ENCODE data around the gene LIMK2.
A peak's percentile ranks its signal among the peaks of the same experiment; 100 is the strongest.

LIMK2 gene

GRCh38 chr22:31275576-31275975 lies 63.5 kb downstream of the LIMK2 start:
- DNase-seq, result no peak

DNA sequence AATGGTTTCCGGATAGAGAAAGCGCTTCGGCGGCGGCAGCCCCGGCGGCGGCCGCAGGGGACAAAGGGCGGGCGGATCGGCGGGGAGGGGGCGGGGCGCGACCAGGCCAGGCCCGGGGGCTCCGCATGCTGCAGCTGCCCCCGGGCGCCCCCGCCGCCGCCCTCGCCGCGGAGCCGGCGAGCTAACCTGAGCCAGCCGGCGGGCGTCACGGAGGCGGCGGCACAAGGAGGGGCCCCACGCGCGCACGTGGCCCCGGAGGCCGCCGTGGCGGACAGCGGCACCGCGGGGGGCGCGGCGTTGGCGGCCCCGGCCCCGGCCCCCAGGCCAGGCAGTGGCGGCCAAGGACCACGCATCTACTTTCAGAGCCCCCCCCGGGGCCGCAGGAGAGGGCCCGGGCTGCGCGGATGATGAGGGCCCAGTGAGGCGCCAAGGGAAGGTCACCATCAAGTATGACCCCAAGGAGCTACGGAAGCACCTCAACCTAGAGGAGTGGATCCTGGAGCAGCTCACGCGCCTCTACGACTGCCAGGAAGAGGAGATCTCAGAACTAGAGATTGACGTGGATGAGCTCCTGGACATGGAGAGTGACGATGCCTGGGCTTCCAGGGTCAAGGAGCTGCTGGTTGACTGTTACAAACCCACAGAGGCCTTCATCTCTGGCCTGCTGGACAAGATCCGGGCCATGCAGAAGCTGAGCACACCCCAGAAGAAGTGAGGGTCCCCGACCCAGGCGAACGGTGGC lies 64.5 kb downstream of the LIMK2 start:
- no peak for DNase-seq

DNA sequence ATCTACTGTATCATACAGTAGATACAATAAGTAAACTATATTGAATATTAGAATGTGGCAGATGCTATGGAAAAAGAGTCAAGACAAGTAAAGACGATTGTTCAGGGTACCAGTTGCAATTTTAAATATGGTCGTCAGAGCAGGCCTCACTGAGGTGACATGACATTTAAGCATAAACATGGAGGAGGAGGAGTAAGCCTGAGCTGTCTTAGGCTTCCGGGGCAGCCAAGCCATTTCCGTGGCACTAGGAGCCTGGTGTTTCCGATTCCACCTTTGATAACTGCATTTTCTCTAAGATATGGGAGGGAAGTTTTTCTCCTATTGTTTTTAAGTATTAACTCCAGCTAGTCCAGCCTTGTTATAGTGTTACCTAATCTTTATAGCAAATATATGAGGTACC lies 65.6 kb downstream of the LIMK2 start:
- no peak for DNase-seq

DNA sequence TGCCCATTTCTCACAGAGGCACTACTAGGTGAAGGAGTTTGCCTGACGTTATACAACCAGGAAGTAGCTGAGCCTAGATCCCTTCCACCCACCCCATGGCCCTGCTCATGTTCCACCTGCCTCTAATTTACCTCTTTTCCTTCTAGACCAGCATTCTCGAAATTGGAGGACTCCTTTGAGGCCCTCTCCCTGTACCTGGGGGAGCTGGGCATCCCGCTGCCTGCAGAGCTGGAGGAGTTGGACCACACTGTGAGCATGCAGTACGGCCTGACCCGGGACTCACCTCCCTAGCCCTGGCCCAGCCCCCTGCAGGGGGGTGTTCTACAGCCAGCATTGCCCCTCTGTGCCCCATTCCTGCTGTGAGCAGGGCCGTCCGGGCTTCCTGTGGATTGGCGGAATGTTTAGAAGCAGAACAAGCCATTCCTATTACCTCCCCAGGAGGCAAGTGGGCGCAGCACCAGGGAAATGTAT lies 66.1 kb downstream of the LIMK2 start:
- DNase-seq, result no peak

DNA sequence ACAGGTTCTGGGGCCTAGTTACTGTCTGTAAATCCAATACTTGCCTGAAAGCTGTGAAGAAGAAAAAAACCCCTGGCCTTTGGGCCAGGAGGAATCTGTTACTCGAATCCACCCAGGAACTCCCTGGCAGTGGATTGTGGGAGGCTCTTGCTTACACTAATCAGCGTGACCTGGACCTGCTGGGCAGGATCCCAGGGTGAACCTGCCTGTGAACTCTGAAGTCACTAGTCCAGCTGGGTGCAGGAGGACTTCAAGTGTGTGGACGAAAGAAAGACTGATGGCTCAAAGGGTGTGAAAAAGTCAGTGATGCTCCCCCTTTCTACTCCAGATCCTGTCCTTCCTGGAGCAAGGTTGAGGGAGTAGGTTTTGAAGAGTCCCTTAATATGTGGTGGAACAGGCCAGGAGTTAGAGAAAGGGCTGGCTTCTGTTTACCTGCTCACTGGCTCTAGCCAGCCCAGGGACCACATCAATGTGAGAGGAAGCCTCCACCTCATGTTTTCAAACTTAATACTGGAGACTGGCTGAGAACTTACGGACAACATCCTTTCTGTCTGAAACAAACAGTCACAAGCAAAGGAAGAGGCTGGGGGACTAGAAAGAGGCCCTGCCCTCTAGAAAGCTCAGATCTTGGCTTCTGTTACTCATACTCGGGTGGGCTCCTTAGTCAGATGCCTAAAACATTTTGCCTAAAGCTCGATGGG lies 66.7 kb downstream of the LIMK2 start:
- DNase-seq, result no peak

DNA sequence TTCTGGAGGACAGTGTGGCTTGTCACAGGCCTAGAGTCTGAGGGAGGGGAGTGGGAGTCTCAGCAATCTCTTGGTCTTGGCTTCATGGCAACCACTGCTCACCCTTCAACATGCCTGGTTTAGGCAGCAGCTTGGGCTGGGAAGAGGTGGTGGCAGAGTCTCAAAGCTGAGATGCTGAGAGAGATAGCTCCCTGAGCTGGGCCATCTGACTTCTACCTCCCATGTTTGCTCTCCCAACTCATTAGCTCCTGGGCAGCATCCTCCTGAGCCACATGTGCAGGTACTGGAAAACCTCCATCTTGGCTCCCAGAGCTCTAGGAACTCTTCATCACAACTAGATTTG lies 67.2 kb downstream of the LIMK2 start:
- no peak for DNase-seq

DNA sequence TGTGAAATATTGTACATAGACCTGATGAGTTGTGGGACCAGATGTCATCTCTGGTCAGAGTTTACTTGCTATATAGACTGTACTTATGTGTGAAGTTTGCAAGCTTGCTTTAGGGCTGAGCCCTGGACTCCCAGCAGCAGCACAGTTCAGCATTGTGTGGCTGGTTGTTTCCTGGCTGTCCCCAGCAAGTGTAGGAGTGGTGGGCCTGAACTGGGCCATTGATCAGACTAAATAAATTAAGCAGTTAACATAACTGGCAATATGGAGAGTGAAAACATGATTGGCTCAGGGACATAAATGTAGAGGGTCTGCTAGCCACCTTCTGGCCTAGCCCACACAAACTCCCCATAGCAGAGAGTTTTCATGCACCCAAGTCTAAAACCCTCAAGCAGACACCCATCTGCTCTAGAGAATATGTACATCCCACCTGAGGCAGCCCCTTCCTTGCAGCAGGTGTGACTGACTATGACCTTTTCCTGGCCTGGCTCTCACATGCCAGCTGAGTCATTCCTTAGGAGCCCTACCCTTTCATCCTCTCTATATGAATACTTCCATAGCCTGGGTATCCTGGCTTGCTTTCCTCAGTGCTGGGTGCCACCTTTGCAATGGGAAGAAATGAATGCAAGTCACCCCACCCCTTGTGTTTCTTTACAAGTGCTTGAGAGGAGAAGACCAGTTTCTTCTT lies 67.9 kb downstream of the LIMK2 start:
- DNase-seq, result no peak

- no peak for DNase-seq
Observed at GRCh38 chr22:31281733-31282132, 69.6 kb downstream of the LIMK2 start.

DNA sequence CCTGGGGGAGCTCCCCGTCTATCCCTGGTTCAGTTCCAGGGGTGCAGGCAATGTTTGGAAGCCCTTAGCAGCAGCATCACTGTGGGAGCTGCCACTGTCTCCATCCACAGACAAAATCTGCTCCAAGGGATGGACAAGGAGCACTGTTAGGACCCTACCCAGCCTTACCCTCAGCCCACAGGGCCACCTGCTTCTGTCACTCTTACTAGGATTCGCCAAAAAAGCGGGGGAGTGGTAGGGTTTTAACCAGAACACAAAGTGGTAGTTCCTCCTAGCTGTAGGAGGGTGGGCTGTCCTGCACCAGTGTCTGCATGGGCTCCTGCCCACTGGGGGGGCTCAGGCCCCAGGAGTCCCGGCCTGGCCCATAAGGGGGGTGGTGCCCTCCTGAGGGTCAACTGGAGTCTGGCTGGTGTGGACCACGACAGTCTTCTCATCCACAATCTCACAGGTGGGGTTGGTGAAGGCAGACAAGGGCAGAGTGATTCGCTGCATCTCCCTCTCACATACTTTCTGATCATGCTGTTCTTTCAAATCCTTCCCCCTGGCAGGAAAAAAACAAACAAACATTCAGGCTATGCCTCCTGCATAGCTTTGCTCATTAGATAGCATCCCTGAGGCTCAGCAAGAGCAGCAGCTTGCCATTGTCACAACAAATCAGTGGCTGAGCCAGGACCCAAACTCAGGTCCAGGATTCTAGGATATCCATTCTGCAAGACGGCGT lies 70.8 kb downstream of the LIMK2 start:
- no peak for DNase-seq

- DNase-seq, result no peak
Observed at GRCh38 chr22:31284281-31285155, 72.4 kb downstream of the LIMK2 start.

DNA sequence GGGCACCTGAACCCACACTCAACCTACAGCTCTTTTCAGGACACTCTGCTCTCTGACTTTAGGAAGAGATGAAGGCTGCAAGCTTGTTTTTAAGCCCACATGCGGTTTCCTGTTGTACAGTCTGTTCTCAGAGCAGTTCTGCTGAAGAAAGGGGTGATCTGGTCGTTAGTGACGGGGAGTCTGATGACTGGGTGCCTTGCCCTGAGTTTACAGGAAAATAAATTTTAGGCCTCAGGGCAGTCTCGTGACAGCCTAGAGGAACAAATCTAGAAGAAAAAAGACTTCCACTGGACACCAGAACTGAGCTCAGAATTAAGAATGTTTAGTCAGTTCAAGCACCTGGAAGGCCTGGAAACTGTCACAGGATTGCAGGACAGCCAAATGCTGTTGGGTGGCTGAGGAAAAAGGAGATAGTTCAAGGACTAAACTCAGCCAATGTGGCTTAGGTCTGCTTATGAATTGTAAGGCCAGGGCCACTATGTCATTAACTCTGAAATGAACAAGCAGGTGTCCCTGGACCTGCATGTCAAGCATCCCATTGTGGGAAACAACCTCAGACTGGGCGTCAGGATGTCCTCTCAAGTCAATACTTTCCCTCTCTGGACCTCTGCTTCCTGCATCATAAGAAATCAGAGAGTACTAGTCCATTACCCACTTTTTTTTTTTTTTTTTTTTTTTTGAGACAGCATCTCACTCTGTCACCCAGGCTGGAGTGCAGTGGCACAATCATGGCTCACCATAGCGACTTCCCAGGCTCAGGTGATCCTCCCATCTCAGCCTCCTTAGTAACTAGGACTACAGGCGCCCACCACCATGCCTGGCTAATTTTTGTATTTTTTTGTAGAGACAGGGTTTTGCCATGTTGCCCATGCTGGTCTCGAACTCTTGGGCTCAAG lies 74.5 kb downstream of the LIMK2 start:
- DNase-seq, result peak in 1 of 2 donors; percentile 85

- peak in 1 of 2 donors; percentile 27 for DNase-seq
Observed at GRCh38 chr22:31287818-31288495, 75.9 kb downstream of the LIMK2 start.

DNA sequence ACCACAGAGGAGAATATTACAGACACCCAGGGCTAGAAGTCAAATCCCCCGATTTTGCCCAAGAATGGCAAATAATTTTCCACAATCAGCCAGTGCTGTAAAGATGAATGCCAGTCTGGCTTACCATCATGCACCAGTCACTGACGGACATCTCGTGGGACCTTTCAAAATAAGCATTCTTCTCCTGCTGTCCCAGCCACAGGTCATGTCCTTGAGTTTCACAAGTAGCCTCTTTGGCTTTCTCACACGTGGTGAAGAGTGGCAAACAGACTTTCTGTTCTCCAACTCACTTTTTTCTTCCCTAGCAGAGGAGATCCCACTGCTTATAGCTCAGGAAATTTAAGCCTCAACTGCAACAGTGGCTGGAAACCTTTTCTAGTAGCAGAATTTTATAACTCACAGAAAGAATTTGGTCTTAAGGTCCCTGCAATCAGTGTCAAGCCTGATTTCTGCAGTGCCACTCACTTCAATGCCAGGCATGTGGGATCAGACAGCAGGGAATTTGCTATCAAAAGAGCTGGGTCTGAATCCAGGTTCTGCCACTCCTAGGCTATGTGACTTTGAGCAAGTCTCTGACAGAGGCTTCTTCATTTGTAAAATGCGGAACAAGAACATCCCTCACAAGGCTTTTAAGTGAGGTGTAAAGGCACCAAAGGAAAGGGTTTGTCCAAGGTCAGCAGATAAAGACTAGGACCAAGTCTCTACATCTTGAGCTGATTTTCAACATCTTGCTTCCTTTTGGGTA lies 76.6 kb downstream of the LIMK2 start:
- DNase-seq, result no peak

- DNase-seq, result no peak
Observed at GRCh38 chr22:31289344-31289743, 77.2 kb downstream of the LIMK2 start.

DNA sequence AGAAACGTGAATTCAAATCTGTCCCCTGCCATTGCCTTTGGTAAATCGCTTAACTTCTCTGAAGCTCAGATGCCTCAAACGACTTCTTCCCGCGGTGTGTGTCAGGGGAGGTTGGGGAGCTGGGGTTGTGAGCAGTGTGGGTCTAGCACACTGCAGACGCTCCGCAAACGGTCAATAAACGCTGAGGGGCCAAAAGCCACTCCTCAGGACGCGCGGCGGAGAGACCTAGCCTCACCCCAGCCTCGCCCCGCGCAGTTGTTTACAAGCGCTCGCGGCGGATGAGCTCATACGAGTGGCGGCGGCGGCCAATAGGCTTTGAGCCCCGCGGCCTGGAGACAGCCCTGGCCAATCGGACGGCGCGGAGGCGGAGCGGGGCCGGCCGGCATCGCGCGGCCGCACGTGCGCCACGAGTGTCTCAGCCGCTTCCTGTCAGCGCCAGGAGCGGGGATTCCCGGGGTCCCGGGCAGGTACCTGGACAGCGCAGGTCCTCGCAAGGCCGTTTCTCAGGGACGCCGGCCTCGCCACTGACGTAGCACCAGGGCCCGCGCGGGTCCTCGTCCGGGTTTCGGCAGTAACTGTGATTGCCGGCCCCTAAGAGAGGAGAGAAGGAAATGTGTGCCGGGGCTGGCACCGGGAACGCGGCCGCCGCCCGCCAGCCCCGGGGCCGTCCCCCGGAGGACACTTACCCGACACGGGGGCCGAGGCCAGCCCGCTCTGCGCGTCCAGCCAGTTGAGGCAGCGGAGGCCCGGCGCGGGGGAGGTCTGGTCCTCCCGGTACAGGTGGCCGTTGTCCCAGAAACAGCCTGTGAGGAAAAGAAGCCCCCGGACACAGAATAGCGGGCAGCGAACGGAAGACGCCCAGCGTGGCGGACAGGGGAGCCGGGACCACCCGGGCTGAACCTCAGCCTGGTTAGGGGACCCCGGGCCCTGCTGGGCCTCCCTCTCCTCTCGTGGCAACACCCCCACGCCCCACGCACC lies 78.7 kb downstream of the LIMK2 start:
- peak; percentile 79 to 80 for DNase-seq

- DNase-seq, result no peak
Observed at GRCh38 chr22:31291481-31292235, 79.6 kb downstream of the LIMK2 start.

DNA sequence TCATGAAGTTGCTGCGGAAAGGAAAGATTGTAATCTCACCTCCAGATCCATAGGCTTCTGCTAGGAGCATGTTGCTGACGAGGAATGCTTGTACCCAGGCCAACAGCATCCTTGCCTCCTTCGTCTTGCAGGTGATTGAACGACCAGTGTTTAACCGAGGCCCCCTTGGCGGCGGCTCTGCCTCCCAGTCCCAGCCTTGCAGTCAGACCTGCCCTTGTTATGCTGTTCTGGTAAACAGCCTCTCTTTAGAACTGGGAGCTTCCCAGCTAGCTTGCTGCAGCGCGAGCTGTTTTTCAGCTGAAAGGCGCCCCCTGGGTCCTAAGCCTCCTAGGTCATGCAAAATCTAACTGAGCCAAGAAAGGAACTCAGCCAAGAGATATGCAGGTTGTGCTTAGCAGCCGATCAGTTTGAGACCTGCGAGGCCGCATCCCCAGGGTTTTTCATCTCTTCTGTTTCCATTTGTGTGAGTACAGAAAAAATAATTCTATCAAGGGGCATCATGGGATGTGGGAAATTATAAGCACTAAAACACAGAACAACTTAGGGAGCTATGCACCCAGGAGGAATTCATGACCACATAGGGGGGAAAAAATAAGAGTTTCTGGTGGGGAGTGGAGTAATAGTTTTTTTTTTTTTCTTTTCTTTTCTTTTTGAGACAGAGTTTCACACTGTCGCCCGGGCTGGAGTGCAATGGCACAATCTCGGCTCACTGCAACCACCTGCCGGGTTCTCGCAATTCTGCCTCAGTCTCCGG lies 80.3 kb downstream of the LIMK2 start, which contains the start of gene PIK3IP1:
Gene PIK3IP1, minus strand, starts transcription at position 253 of the 754 bp plus-strand sequence. Its CDS starts 144 bp downstream, at position 109.
- peak; percentile 39 to 61 for DNase-seq

Data from bone marrow (tissue), 2 donors.